Skeletal muscle tissue (tissue), 4 donors: Measurements from ENCODE around the gene ADAMTS17. TPM values are rescaled to one million over a fixed set of nuclear protein-coding genes. Genes with fewer than 3 reads are reported as not detected.
A peak's percentile ranks its signal among the peaks of the same experiment; 100 is the strongest.

Source experiments
- H3K27ac ChIP-seq: one replicate; pipeline ENCODE4 v1.7.0; 2013; ENCODE audit warnings: mild to moderate bottlenecking, low read depth, low read length, inconsistent platforms
- H3K27me3 ChIP-seq, 3 donors: one replicate each; pipeline ENCODE4 v1.7.0; 2013; ENCODE audit warnings: low read length in 3 of 3; ENCODE audit not compliant: control insufficient read depth in 3 of 3, insufficient read depth in 3 of 3
- H3K36me3 ChIP-seq, 3 donors: one replicate each; pipeline ENCODE4 v1.7.0; 2013; ENCODE audit warnings: low read length in 3 of 3; ENCODE audit not compliant: control insufficient read depth in 3 of 3, insufficient read depth in 3 of 3
- H3K4me1 ChIP-seq, 3 donors: one replicate each; pipeline ENCODE4 v1.7.0; 2013; ENCODE audit warnings: low read length in 3 of 3, mild to moderate bottlenecking in 3 of 3; ENCODE audit not compliant: control insufficient read depth in 3 of 3, insufficient read depth in 3 of 3
- H3K4me3 ChIP-seq, 3 donors: one replicate each; pipeline ENCODE4 v1.7.0; 2013; ENCODE audit warnings: low read length in 3 of 3
- H3K9ac ChIP-seq, 3 donors: one replicate each; pipeline ENCODE4 v1.7.0; 2013; ENCODE audit warnings: low read length in 3 of 3, mild to moderate bottlenecking in 3 of 3, moderate library complexity in 2 of 3, low read depth in 1 of 3
- H3K9me3 ChIP-seq, 3 donors: one replicate each; pipeline ENCODE4 v1.7.0; 2013; ENCODE audit warnings: low read length in 3 of 3; ENCODE audit not compliant: control insufficient read depth in 3 of 3
- total RNA-seq: library from RNA; depleted of rRNA; stranded (reverse); fragments of >200 nt; gene quantifications from one replicate; pipeline ENCODE4 v1.2.3, GENCODE V29; 2014
- donor health status: Osteomylitis.

The ADAMTS17 gene
- total RNA-seq, 1 donor from 2014 or later: 5.7 TPM

GRCh38 chr15:100020614-100021013, 321.2 kb downstream of the ADAMTS17 start:
- Histone ChIP-seq H3K4me3 (no peak overlapping the region), H3K36me3 (no peaks in the 10 kb centered on the region), H3K27ac (no peak overlapping the region), H3K27me3 (no peaks in the 10 kb centered on the region), H3K4me1 (peaks cover 0 to 14% (median 12%) of the 10 kb centered on the region in 3 donors), H3K9ac (peak overlapping the region in 1 of 3 donors; percentile 19), H3K9me3 (no peaks in the 10 kb centered on the region)

- Histone ChIP-seq H3K27ac (no peak overlapping the region), H3K27me3 (no peaks in the 10 kb centered on the region), H3K4me3 (no peak overlapping the region), H3K9ac (peak overlapping the region in 1 of 3 donors; percentile 19), H3K36me3 (no peaks in the 10 kb centered on the region), H3K4me1 (peaks cover 0 to 14% (median 12%) of the 10 kb centered on the region in 3 donors), H3K9me3 (no peaks in the 10 kb centered on the region)
These were observed 321.6 kb downstream of the ADAMTS17 start for GRCh38 chr15:100020189-100020588.

- Histone ChIP-seq H3K9me3 (no peaks in the 10 kb centered on the region), H3K4me3 (no peak overlapping the region), H3K27me3 (no peaks in the 10 kb centered on the region), H3K36me3 (no peaks in the 10 kb centered on the region), H3K4me1 (peaks cover 0 to 12% (median 11%) of the 10 kb centered on the region in 3 donors), H3K9ac (no peak overlapping the region), H3K27ac (no peak overlapping the region)
These were observed 322.2 kb downstream of the ADAMTS17 start for GRCh38 chr15:100019601-100020000.

- no peak overlapping the region for H3K4me3 ChIP-seq
- no peak overlapping the region for H3K9ac ChIP-seq
- H3K9me3 ChIP-seq: no peaks in the 10 kb centered on the region
- H3K27ac ChIP-seq: no peak overlapping the region
- H3K36me3 ChIP-seq: no peaks in the 10 kb centered on the region
- H3K4me1 ChIP-seq: peaks cover 0 to 12% (median 11%) of the 10 kb centered on the region in 3 donors
- no peaks in the 10 kb centered on the region for H3K27me3 ChIP-seq
These were observed 323.6 kb downstream of the ADAMTS17 start for GRCh38 chr15:100018191-100018590.

- Histone ChIP-seq H3K4me1 (peaks cover 0 to 12% (median 11%) of the 10 kb centered on the region in 3 donors), H3K27ac (no peak overlapping the region), H3K9ac (no peak overlapping the region), H3K4me3 (no peak overlapping the region), H3K27me3 (no peaks in the 10 kb centered on the region), H3K36me3 (no peaks in the 10 kb centered on the region), H3K9me3 (no peaks in the 10 kb centered on the region)
These were observed 324.6 kb downstream of the ADAMTS17 start for GRCh38 chr15:100017140-100017539.

GRCh38 chr15:100016632-100017031, 325.1 kb downstream of the ADAMTS17 start:
- no peak overlapping the region for H3K9ac ChIP-seq
- H3K4me1 ChIP-seq: peaks cover 0 to 11% (median 9%) of the 10 kb centered on the region in 3 donors
- H3K4me3 ChIP-seq: no peak overlapping the region
- H3K9me3 ChIP-seq: no peaks in the 10 kb centered on the region
- no peaks in the 10 kb centered on the region for H3K36me3 ChIP-seq
- no peak overlapping the region for H3K27ac ChIP-seq
- H3K27me3 ChIP-seq: no peaks in the 10 kb centered on the region

GRCh38 chr15:100011235-100011634, 330.5 kb downstream of the ADAMTS17 start:
- no peak overlapping the region for H3K4me3 ChIP-seq
- no peaks in the 10 kb centered on the region for H3K9me3 ChIP-seq
- no peak overlapping the region for H3K9ac ChIP-seq
- H3K4me1 ChIP-seq: no peaks in the 10 kb centered on the region
- no peak overlapping the region for H3K27ac ChIP-seq
- H3K27me3 ChIP-seq: no peaks in the 10 kb centered on the region
- H3K36me3 ChIP-seq: no peaks in the 10 kb centered on the region

- H3K4me1 ChIP-seq: no peaks in the 10 kb centered on the region
- H3K9me3 ChIP-seq: no peaks in the 10 kb centered on the region
- no peak overlapping the region for H3K9ac ChIP-seq
- H3K27ac ChIP-seq: no peak overlapping the region
- H3K27me3 ChIP-seq: no peaks in the 10 kb centered on the region
- no peaks in the 10 kb centered on the region for H3K36me3 ChIP-seq
- H3K4me3 ChIP-seq: no peak overlapping the region
These were observed 332.4 kb downstream of the ADAMTS17 start for GRCh38 chr15:100009372-100009771.

GRCh38 chr15:100008258-100008657, 333.5 kb downstream of the ADAMTS17 start:
- Histone ChIP-seq H3K36me3 (no peaks in the 10 kb centered on the region), H3K27ac (no peak overlapping the region), H3K4me3 (no peak overlapping the region), H3K27me3 (no peaks in the 10 kb centered on the region), H3K9me3 (no peaks in the 10 kb centered on the region), H3K4me1 (no peaks in the 10 kb centered on the region), H3K9ac (no peak overlapping the region)

- Histone ChIP-seq H3K36me3 (no peaks in the 10 kb centered on the region), H3K9me3 (no peaks in the 10 kb centered on the region), H3K27me3 (no peaks in the 10 kb centered on the region), H3K27ac (no peak overlapping the region), H3K4me1 (no peaks in the 10 kb centered on the region), H3K9ac (no peak overlapping the region), H3K4me3 (no peak overlapping the region)
These were observed 334.2 kb downstream of the ADAMTS17 start for GRCh38 chr15:100007609-100008008.

- no peaks in the 10 kb centered on the region for H3K4me1 ChIP-seq
- H3K9me3 ChIP-seq: no peaks in the 10 kb centered on the region
- H3K36me3 ChIP-seq: no peaks in the 10 kb centered on the region
- H3K27me3 ChIP-seq: no peaks in the 10 kb centered on the region
- H3K27ac ChIP-seq: no peak overlapping the region
- H3K9ac ChIP-seq: no peak overlapping the region
- H3K4me3 ChIP-seq: no peak overlapping the region
These were observed 336.1 kb downstream of the ADAMTS17 start for GRCh38 chr15:100005715-100006114.
